Raji (cell line): ENCODE results near the gene MFRP.

ENCODE experiments used
- POLR2A ChIP-seq: IDR thresholded peaks from 2 replicates; pipeline ENCODE4 v1.6.1; 2011; ENCODE audit warnings: low read depth, low read length, control low read depth; ENCODE audit not compliant: insufficient read depth

The MFRP gene

GRCh38 chr11:119320776-119321524, 25.6 kb downstream of the MFRP start:
- TF ChIP-seq POLR2A, result peak; percentile 61

GRCh38 chr11:119320240-119320775, 26.2 kb downstream of the MFRP start:
- TF ChIP-seq POLR2A, result no peak

- TF ChIP-seq POLR2A, result no peak
Measured at GRCh38 chr11:119319700-119320239, 26.7 kb downstream of the MFRP start.

GRCh38 chr11:119319136-119319699, 27.3 kb downstream of the MFRP start:
- TF ChIP-seq POLR2A, result no peak

- TF ChIP-seq POLR2A, result no peak
Measured at GRCh38 chr11:119318240-119319135, 28.0 kb downstream of the MFRP start.

- no peak for TF ChIP-seq POLR2A
Measured at GRCh38 chr11:119317592-119318239, 28.8 kb downstream of the MFRP start.

- TF ChIP-seq POLR2A, result no peak
Measured at GRCh38 chr11:119316729-119317591, 29.5 kb downstream of the MFRP start, which contains the start of gene MCAM. Gene MCAM, minus strand, starts transcription at chr11:119317130. Its CDS starts 29 bp downstream, at chr11:119317101.

GRCh38 chr11:119316016-119316728, 30.3 kb downstream of the MFRP start:
- no peak for TF ChIP-seq POLR2A

GRCh38 chr11:119315131-119316015, 31.1 kb downstream of the MFRP start:
- TF ChIP-seq POLR2A, result peak; percentile 45; the same call in 1 of the 2 replicates

- no peak for TF ChIP-seq POLR2A
Measured at GRCh38 chr11:119314726-119315125, 31.8 kb downstream of the MFRP start.

- TF ChIP-seq POLR2A, result no peak
Measured at GRCh38 chr11:119310682-119311052, 35.8 kb downstream of the MFRP start.
